Left cardiac atrium (tissue), 4 donors: ENCODE measurements around the gene PFN1. TPM values are rescaled to one million over a fixed set of nuclear protein-coding genes. Genes with fewer than 3 reads are reported as not detected.
A peak's percentile ranks its signal among the peaks of the same experiment; 100 is the strongest.

Source experiments
- ATAC-seq, 2 donors: fragments of 200-7000 bp; cut with Tn5 transposase; one replicate each; pipeline ENCODE4 v1.9.1; 2020; ENCODE audit warnings: mild to moderate bottlenecking in 2 of 2, moderate library complexity in 2 of 2
- DNase-seq: peaks from one replicate; pipeline ENCODE4 v3.0.0-alpha.2; 2020
- intact Hi-C, 2 donors: fragments of 100-400 bp; cut with DNase I; formaldehyde crosslinking; loops; one replicate each; pipeline versions ENCODE4 v1.14.1 to v1.15.1; 2022 to 2023
- total RNA-seq, 2 donors: library from RNA; stranded (reverse); fragmentation: NEBNext Ultra II Directional; extraction: Animal tissue kit (Norgen Biotek cat#: 25700); gene quantifications; one replicate each; pipeline ENCODE4 v1.2.1, GENCODE V29; 2021
- donor health status: DM: no; HTN: yes; CAD: no.
- donor health status: DM: no; HTN: yes; CAD: no; lungs with severe emphysema.
- donor health status: DM: yes; HTN: yes; CAD: no.
- donor health status: Dilated cardiomyopathy.

PFN1 gene
- total RNA-seq, 2 donors from 2014 or later, result 254 to 303 TPM

DNA sequence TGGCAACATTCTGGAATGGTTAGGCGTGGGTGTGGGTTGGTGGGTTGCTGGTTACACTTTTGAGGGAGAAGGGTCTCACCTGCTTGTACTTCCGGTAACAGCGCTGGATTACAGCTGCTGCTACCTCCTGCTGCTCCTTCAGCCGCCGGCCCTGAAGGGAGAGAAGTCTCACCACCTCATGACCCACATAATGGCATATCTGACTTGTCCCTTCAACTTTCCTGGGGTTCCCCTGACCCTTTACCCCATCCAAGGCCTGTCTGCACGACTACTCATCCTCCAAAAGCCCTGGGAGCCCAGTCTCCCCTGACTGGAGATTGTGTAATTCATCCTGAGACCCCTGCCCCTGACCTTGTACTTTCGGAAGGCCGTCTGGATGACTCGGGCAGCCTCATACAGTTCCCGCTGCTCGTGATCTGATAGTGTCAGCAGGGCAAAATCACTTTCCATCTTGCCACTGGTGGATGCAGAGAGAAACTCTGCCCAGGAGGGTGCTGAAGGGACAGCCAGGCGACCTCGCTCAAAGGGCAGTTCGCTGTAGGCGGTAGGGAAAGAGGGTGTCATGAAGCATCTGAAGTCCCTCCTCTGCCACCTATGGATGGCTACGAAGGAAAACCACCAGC is 21.3 kb upstream of the PFN1 start:
- intact Hi-C loops, result no loop called here
- ATAC-seq (no peak), DNase-seq (no peak)

GRCh38 chr17:4969047-4969550 is 20.8 kb upstream of the PFN1 start:
- no peak for ATAC-seq
- intact Hi-C loops, result no loop called here
- DNase-seq, result no peak

GRCh38 chr17:4968486-4969046 is 20.2 kb upstream of the PFN1 start:
- intact Hi-C loops, result no loop called here
- no peak for ATAC-seq
- DNase-seq, result no peak

GRCh38 chr17:4967539-4968485 is 19.5 kb upstream of the PFN1 start, which contains the start of gene SPAG7:
TSS of gene SPAG7 (minus strand) at chr17:4967817. CDS start at chr17:4967804, 13 bp downstream.
- intact Hi-C loops, result loop anchor here in 1 of 2 donors (2.0 kb wide), 1 partner anchor 17 kb away; the partner anchor contains the start of gene ENO3
- ATAC-seq (peak; percentile 82 to 84), DNase-seq (peak; percentile 94)

- intact Hi-C loops, result loop anchor here in 1 of 2 donors (2.0 kb wide), 1 partner anchor 16 kb away; the partner anchor contains the start of gene ENO3
- DNase-seq (peak; percentile 98), ATAC-seq (peak; percentile 92 to 93)
These were observed 18.7 kb upstream of the PFN1 start for GRCh38 chr17:4966844-4967538.

DNA sequence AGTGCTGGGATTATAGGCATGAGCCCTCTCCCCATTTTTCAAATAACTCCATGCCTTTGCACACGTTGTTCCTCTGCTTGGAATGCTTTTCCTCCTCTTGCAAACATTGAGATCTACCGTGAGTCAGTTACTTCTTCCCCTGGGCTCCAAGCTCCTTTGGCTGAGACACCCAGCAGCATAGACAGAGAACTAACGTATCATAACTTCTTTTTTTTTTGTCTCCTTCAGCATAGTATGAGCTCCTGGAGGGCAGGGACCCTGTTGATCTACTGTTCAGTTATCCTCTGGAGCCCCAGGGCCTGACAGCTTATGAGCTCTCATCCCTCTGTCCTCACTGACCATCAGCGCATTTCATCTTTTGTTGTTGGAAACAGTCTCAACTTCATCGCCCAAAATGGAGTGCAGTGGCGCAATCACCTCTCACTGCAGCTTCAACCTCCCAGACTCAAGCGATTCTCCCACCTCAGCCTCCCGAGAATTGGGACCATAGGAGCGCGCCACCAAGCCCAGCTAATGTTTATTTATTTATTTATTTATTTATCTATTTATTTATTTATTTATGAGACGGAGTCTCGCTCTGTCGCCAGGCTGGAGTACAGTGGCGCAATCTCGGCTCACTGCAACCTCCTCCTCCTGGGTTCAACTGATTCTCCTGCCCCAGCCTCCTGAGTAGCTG is 17.1 kb upstream of the PFN1 start:
- DNase-seq, result no peak
- intact Hi-C loops, result no loop called here

GRCh38 chr17:4960279-4960922 is 12.1 kb upstream of the PFN1 start:
- intact Hi-C loops, result no loop called here
- ATAC-seq (no peak), DNase-seq (no peak)

More for the DNA sequence above, 17.1 kb upstream of the PFN1 start:
- no peak for ATAC-seq

DNA sequence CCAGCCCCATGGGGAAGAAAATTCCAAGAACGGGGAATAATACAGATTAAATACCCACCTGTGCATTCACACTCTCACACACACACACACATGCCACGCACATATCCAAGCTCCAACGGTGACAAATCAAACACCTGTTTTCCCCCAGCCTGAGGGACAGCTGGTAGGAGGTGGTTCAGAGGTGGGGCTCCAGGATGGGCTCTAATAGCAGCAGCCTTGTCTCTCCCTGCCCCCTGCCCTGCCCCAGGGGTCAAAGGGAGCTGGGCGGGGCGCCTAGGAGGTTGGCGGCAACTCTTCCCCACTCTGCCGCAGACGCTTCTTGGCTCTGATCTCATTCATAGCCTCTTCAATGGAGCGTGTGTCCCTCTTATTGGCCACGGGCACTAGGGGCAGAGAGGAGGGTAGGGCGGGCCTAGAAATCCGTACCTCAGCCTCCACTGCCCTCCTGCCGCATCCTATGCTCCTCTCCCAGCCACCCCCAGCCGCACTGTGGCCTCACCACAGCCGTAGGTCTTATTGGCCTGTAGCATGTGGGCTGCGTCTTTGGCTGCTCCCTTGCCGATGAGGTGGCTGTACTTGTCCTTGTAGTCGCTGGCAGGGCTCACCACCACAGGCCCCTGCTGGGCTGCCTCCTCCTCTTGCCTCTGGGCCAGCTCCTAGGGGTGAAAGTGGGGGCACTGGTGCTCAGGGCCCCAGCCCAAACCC is 11.1 kb upstream of the PFN1 start:
- DNase-seq (no peak), ATAC-seq (no peak)
- intact Hi-C loops, result no loop called here

DNA sequence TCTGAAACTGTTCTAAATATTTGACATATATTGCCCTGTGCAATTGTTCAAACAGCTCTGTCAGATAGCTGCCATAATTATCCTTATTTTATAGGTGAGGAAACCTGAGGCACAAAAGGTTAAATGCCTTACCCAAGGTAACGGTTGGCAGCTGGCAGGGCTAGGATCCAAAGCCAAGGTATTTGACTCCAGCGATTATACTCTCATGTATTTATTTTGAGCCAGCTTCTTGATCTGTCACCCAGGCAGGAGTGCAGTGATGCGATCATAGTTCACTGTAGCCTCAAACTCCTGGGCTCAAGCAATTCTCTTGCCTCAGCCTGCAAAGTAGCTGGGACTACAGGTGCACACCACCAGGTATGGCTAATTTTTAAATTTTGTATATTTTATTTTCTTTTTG is 9.8 kb upstream of the PFN1 start:
- intact Hi-C loops, result no loop called here
- no peak for DNase-seq
- ATAC-seq, result no peak

DNA sequence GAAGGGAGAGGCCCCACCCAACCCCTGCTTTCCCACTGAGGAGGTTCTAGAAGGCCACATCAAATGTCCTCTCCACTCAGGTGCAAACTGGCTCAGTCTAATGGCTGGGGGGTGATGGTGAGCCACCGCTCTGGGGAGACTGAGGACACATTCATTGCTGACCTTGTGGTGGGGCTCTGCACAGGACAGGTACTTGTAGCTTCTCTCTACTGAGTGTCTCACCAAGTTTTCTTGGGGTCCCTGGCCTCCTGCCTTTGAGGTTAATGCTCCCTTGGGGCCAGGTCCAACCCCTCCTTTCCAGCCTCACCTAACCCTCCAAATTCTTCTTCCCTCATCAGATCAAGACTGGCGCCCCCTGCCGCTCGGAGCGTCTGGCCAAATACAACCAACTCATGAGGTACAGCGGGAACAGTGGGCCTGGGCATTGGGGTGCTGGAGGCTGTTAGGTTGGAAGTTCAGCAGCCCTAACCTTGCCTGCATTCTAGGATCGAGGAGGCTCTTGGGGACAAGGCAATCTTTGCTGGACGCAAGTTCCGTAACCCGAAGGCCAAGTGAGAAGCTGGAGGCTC is 8.2 kb upstream of the PFN1 start:
- intact Hi-C loops, result no loop called here
- DNase-seq, result no peak
- no peak for ATAC-seq

DNA sequence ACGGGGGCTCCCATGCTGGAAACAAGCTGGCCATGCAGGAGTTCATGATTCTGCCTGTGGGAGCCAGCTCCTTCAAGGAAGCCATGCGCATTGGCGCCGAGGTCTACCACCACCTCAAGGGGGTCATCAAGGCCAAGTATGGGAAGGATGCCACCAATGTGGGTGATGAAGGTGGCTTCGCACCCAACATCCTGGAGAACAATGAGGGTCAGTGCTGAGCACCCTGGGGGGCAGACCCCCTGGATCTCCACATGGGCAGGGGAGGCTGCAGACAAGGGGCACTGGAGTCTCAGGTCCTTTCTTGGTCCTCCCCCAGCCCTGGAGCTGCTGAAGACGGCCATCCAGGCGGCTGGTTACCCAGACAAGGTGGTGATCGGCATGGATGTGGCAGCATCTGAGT is 6.8 kb upstream of the PFN1 start:
- intact Hi-C loops, result no loop called here
- ATAC-seq (no peak), DNase-seq (no peak)

DNA sequence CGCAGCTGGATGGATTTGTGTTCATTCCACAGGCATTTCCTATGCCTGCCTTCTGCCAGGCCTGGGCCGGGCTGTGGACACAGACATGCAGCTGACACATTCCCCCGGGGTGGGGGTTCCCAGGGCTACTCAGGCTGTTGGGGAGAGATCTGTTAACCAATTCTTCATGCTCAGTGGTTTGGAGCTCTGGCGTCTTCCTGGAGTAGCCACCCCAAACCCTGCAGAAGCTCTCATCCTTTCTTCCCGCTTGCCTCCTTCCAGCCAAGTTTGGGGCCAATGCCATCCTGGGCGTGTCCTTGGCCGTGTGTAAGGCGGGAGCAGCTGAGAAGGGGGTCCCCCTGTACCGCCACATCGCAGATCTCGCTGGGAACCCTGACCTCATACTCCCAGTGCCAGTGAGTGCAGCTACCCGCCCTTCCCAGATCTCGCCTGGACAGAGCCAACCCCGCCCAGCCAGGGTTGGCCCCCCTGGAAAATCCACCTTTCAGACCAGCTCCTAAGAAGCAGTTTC is 5.2 kb upstream of the PFN1 start:
- ATAC-seq (no peak), DNase-seq (no peak)
- intact Hi-C loops, result no loop called here

DNA sequence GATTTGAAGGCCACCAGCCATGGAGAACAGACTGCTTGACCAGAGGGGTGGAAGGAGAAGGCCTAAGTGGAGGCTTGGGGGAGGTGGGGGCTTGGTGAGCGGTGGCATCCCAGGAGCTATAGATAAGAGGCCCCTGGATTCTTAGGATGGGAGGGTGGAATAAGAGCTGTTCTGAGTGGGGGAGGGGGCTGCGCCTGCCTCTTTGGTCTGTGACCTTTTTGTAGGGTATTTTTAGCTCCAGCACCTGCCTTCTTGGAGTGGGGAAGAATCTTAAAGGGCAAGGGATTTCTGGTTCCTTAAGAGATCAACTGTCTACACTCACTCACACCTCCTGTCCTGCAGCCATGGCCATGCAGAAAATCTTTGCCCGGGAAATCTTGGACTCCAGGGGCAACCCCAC is 3.2 kb upstream of the PFN1 start:
- DNase-seq (no peak), ATAC-seq (no peak)
- intact Hi-C loops, result loop anchor here in 1 of 2 donors (2.0 kb wide), 1 partner anchor 15 kb away; the partner anchor contains the start of gene SPAG7

DNA sequence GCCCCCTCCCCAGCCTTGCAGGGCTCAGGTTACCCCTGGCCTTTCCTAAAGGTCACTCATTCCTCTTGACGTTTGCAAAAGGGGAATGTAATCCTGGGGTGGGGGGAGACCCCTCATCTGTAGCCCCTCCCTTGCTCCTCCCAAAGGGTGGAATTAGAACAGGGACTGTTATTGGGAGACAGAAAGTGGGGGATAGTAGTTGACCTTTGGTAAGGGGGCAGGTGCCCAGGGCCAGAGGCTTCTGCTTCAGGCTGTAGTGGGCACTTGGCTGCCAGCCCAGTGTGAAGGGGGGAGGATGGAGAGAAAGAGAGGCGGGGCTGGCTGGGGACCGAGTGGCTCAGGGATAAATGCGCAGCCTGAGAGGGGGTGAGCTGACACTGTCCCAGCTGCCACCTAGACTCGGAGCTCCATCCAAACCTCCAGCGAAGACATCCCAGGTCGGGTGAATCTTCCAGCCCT is 2.4 kb upstream of the PFN1 start, which contains the start of gene ENO3:
TSS of gene ENO3 (plus strand) at position 374 of the 459 bp plus-strand sequence. CDS start 711 bp downstream, outside the sequence.
- ATAC-seq (no peak), DNase-seq (no peak)
- intact Hi-C loops, result loop anchor here in 1 of 2 donors (2.0 kb wide), 1 partner anchor 16 kb away; the partner anchor contains the start of gene SPAG7

DNA sequence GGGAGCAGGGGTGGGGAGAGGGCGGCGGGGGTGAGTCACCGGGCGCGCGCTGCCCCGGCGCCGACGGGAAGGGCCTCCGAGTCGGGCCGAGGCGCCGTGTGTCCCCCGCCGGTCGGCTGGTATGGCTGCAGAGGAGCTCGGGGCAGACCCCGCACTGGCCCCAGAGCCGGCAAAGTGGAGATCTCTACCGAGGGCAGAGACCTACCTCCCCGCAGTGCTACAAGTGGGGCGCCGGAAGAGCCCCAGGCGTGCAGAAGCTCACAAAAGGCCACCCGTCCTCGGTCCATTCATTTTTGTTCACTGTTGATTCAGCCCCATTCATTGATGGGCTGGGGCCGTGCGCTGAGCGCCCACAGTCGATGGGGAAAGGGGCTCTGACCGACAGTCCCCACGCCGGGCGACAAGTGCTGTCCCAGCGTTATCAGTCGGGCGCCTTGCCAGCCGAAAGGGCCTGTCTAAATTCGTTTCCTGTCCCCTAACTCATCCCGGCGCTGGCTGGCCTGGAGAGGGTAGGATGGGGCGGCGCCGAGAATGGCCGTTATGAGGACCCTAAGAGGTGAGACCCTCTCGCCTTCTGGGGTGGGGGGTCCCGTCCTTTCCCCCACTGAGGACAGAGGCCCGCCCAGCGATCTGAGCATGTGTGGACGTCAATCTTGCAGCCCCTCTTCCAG is 1.9 kb upstream of the PFN1 start:
- intact Hi-C loops, result loop anchor here in 1 of 2 donors (2.0 kb wide), 1 partner anchor 17 kb away; the partner anchor contains the start of gene SPAG7
- peak; percentile 85 for DNase-seq
- ATAC-seq, result peak; percentile 3 to 6
